GM12878 (cell line): ENCODE results near the gene UMAD1. TPM values are rescaled to one million over a fixed set of nuclear protein-coding genes. Genes with fewer than 3 reads are reported as not detected.
A peak's percentile ranks its signal among the peaks of the same experiment; 100 is the strongest.

Source experiments
- ATAC-seq: fragments of 200-7000 bp; cut with Tn5 transposase; 3 replicates; pipeline ENCODE4 v1.9.1; 2020; ENCODE audit warnings: mild to moderate bottlenecking, moderate library complexity
- BruUV-seq: library from RNA; stranded (reverse); fragments of 400-500 nt; replicated peaks from 2 replicates; lab custom pipeline; 2021; lab: Mats Ljungman, UMichigan
- CTCF ChIA-PET: fragments of 300-600 bp; sonication (Branson Sonifier 250); formaldehyde crosslinking; extraction: SDS; loops from one replicate; lab custom pipeline; 2021; ENCODE audit warnings: inconsistent platforms; lab: Yijun Ruan, JAX
- POLR2A ChIA-PET: fragments of 350-600 bp; formaldehyde crosslinking; extraction: SDS; loops from one replicate; lab custom pipeline; 2021; ENCODE audit warnings: inconsistent platforms; lab: Charles Lee
- RAD21 ChIA-PET: fragments of 300-600 bp; sonication (Branson Sonifier 250); formaldehyde crosslinking; loops from one replicate; lab custom pipeline; 2023; ENCODE audit warnings: antibody characterized with exemption; ENCODE audit not compliant: unreplicated experiment; lab: Charles Lee
- SMC1A ChIA-PET: fragments of 300-600 bp; sonication (Branson Sonifier 250); formaldehyde crosslinking; loops from one replicate; lab custom pipeline; 2023; ENCODE audit not compliant: unreplicated experiment, uncharacterized antibody; lab: Charles Lee
- DNase-seq: peaks from one replicate; pipeline ENCODE4 v3.0.0-alpha.2; 2011; ENCODE audit warnings: low read depth, low spot score
- FAIRE-seq: peaks from 3 replicates; lab custom pipeline; 2011; peaks lifted over from hg19 to GRCh38; lab: Jason Lieb, UNC
- H2AFZ ChIP-seq: 2 replicates; pipeline ENCODE4 v1.6.0; 2011; ENCODE audit warnings: low read depth, low read length, control low read depth; ENCODE audit not compliant: control insufficient read depth
- H3K27ac ChIP-seq: 2 replicates; pipeline ENCODE4 v1.5.1; 2011; ENCODE audit warnings: control low read depth; ENCODE audit not compliant: control insufficient read depth, insufficient read depth
- H3K27me3 ChIP-seq, 2 experiments: replicated peaks in 1 of 2; 2 replicates each; pipeline versions ENCODE4 v1.6.0 to v1.6.1; 2011; ENCODE audit warnings: low read length in 1 of 2; ENCODE audit not compliant: control insufficient read depth in 2 of 2, insufficient read depth in 2 of 2
- H3K36me3 ChIP-seq, 2 experiments: 2 replicates each; pipeline ENCODE4 v1.5.1; 2011; ENCODE audit warnings: low read length in 1 of 2; ENCODE audit not compliant: control insufficient read depth in 2 of 2, insufficient read depth in 2 of 2
- H3K4me1 ChIP-seq: 2 replicates; pipeline ENCODE4 v1.6.1; 2011; ENCODE audit warnings: mild to moderate bottlenecking, low read length, moderate library complexity, mixed read lengths; ENCODE audit not compliant: control insufficient read depth, insufficient read depth
- H3K4me2 ChIP-seq: 2 replicates; pipeline ENCODE4 v1.6.0; 2011; ENCODE audit warnings: control low read depth; ENCODE audit not compliant: control insufficient read depth, insufficient read depth
- H3K4me3 ChIP-seq: fragments of 200-600 bp; sonication (generic); 2 replicates; pipeline ENCODE4 v1.5.1; 2016
- H3K79me2 ChIP-seq: 2 replicates; pipeline ENCODE4 v1.6.0; 2011; ENCODE audit warnings: low read length; ENCODE audit not compliant: control insufficient read depth, insufficient read depth
- H3K9ac ChIP-seq: 2 replicates; pipeline ENCODE4 v1.8.0; 2011; ENCODE audit warnings: low read length, control low read depth, mixed read lengths; ENCODE audit not compliant: control insufficient read depth, insufficient read depth
- H3K9me3 ChIP-seq: replicated peaks from 3 replicates; pipeline ENCODE4 v1.5.1; 2011; ENCODE audit warnings: mild to moderate bottlenecking, low read length; ENCODE audit not compliant: control insufficient read depth, insufficient read depth
- H4K20me1 ChIP-seq: 2 replicates; pipeline ENCODE4 v1.6.0; 2011; ENCODE audit not compliant: control insufficient read depth, insufficient read depth
- EZH2 ChIP-seq: IDR thresholded peaks from 2 replicates; pipeline ENCODE4 v1.6.1; 2012; ENCODE audit warnings: low read depth, mild to moderate bottlenecking, control low read depth, inconsistent platforms, low read length, borderline replicate concordance; ENCODE audit not compliant: control insufficient read depth
- GABPA ChIP-seq: IDR thresholded peaks from 2 replicates; pipeline ENCODE4 v1.6.1; 2014; ENCODE audit warnings: antibody characterized with exemption, low read depth, mild to moderate bottlenecking, inconsistent platforms
- KLF5 ChIP-seq: fragments of 450-650 bp; IDR thresholded peaks from 2 replicates; pipeline ENCODE4 v1.6.1; 2014; ENCODE audit warnings: mild to moderate bottlenecking; ENCODE audit not compliant: partially characterized antibody
- NFIC ChIP-seq: IDR thresholded peaks from 2 replicates; pipeline ENCODE4 v1.6.1; 2012; ENCODE audit warnings: low read depth, mild to moderate bottlenecking, inconsistent platforms, low read length, moderate library complexity
- NKRF ChIP-seq: fragments of 450-650 bp; conservative IDR thresholded peaks from 2 replicates; pipeline ENCODE4 v1.6.1; 2017; ENCODE audit warnings: mild to moderate bottlenecking, moderate library complexity
- NR2C1 ChIP-seq: fragments of 450-650 bp; IDR thresholded peaks from 2 replicates; pipeline ENCODE4 v1.6.1; 2017; ENCODE audit warnings: antibody characterized with exemption, mild to moderate bottlenecking, moderate library complexity
- RUNX3 ChIP-seq: IDR thresholded peaks from 2 replicates; pipeline ENCODE4 v1.6.1; 2012; ENCODE audit warnings: low read length, inconsistent platforms
- SMAD1 ChIP-seq: fragments of 450-650 bp; IDR thresholded peaks from 2 replicates; pipeline ENCODE4 v1.6.1; 2018; ENCODE audit warnings: mild to moderate bottlenecking, low read depth; ENCODE audit not compliant: partially characterized antibody
- TARDBP ChIP-seq: IDR thresholded peaks from 2 replicates; pipeline ENCODE4 v1.6.1; 2016; ENCODE audit warnings: borderline replicate concordance
- YBX1 ChIP-seq: fragments of 450-650 bp; IDR thresholded peaks from 2 replicates; pipeline ENCODE4 v1.6.1; 2016; ENCODE audit warnings: antibody characterized with exemption
- ZBTB40 ChIP-seq: fragments of 450-650 bp; IDR thresholded peaks from 2 replicates; pipeline ENCODE4 v1.6.1; 2016; ENCODE audit warnings: mild to moderate bottlenecking, moderate library complexity, borderline replicate concordance
- ZZZ3 ChIP-seq: IDR thresholded peaks from 2 replicates; pipeline ENCODE4 v1.6.1; 2011; ENCODE audit warnings: low read depth; ENCODE audit not compliant: control insufficient read depth, insufficient read length
- WGBS: methylation state at CpG from one replicate; pipeline ENCODE4 v1.1.6; 2016; ENCODE audit warnings: low lambda C conversion rate; ENCODE audit not compliant: insufficient replicate concordance, insufficient coverage; ENCODE audit errors: missing lambda C conversion rate; 5-methylcytosine and 5-hydroxymethylcytosine counted together
- in situ Hi-C: fragments of 300-500 bp; cut with MboI; formaldehyde crosslinking; loops from 9 replicates; pipeline ENCODE4 v1.14.3; 2018; ENCODE audit warnings: mixed read lengths
- intact Hi-C: fragments of 100-400 bp; cut with micrococcal nuclease; formaldehyde crosslinking; loops from one replicate; pipeline ENCODE4 v1.14.2; 2022; ENCODE audit not compliant: unreplicated experiment
- polyA plus RNA-seq, 11 experiments: library from polyadenylated mRNA; depleted of rRNA in 4 of 11; unstranded in 6 of 11; stranded (reverse) in 5 of 11; fragments of >200 nt; fragmentation: Nextera tagmentation in 4 of 11; fragmentation: Illumina TruSeq in 1 of 11; extraction: Ambion mirVana in 4 of 11; extraction: Trizol in 1 of 11; gene quantifications; 1 replicate in 1 of 11; 2 replicates in 10 of 11; pipeline versions ENCODE4 v1.2.1 to v1.2.3, GENCODE V29; 2011 to 2016; ENCODE audit warnings: inconsistent platforms in 2 of 11, missing spikeins in 2 of 11, low read depth in 1 of 11
- total RNA-seq, 4 experiments: library from RNA; depleted of rRNA in 3 of 4; stranded (reverse); fragments of >200 nt in 3 of 4; fragmentation: Illumina TruSeq in 1 of 4; extraction: Trizol in 1 of 4; gene quantifications; 2 replicates each; pipeline versions ENCODE4 v1.2.1 to v1.2.3, GENCODE V29; 2013 to 2021

The UMAD1 gene
- total and polyA plus RNA-seq, 10 of the 15 experiments (the other 5 are each of a cell fraction or from before 2014, with no cell fraction given) = 6.0 to 28.6 (median 9.3) TPM

GRCh38 chr7:7630626-7631329 lies 9.8 kb upstream of the UMAD1 start (continued):
- TF ChIP-seq GABPA (no peak), RUNX3 (no peak), EZH2 (no peak), TARDBP (no peak), ZZZ3 (no peak), NKRF (no peak), YBX1 (no peak), SMAD1 (no peak)

- intact Hi-C loops = no loop called here
- H3K4me3 ChIP-seq = peak overlapping the region; percentile 93
- peaks cover 0 to 4% of the 10 kb centered on the region in 2 experiments; a peak in 2 of 4 replicates for H3K36me3 ChIP-seq
- WGBS = 31% methylated on average over 5 of the region's 5 CpGs
- ATAC-seq = no peak
- H3K9ac ChIP-seq = peak overlapping the region; percentile 77
- in situ Hi-C loops = no loop called here
- peak; percentile 73 for FAIRE-seq
- H3K9me3 ChIP-seq = no peaks in the 10 kb centered on the region
- no peaks in the 10 kb centered on the region for H3K4me1 ChIP-seq
- peaks cover 16% of the 10 kb centered on the region for H3K79me2 ChIP-seq
- DNase-seq = no peak
- no peaks in the 10 kb centered on the region for H4K20me1 ChIP-seq
- POLR2A ChIA-PET = interaction anchor here (0.6 to 2.4 kb wide), 6 partner anchors 67 to 666 kb away, joined by 3 to 15 read pairs (median 4); no protein-coding TSS in a partner anchor
- H2AFZ ChIP-seq = peak overlapping the region; percentile 85
- BruUV-seq = no TSS peak
- RAD21 ChIA-PET = interaction anchor here (0.9 to 3.0 kb wide), 7 partner anchors 42 to 657 kb away, joined by 3 to 22 read pairs (median 8); partner anchors contain the start of gene MIOS
- peak overlapping the region; percentile 77 for H3K27ac ChIP-seq
- no peaks in the 10 kb centered on the region for H3K27me3 ChIP-seq
- H3K4me2 ChIP-seq = peak overlapping the region; percentile 87
- CTCF ChIA-PET = interaction anchor here (0.7 to 2.2 kb wide), 7 partner anchors 29 to 216 kb away, joined by 3 to 14 read pairs (median 3); no protein-coding TSS in a partner anchor
- SMC1A ChIA-PET = interaction anchor here (1.1 to 4.2 kb wide), 6 partner anchors 15 to 305 kb away, joined by 4 to 30 read pairs (median 7); no protein-coding TSS in a partner anchor
- no peak for TF ChIP-seq RUNX3
- no peak for TF ChIP-seq NFIC
- TF ChIP-seq NR2C1 = no peak
- no peak for TF ChIP-seq KLF5
- TF ChIP-seq ZBTB40 = peak; percentile 13; the same call in 1 of the 2 replicates
- TF ChIP-seq NKRF = no peak
Measured at GRCh38 chr7:7639421-7639820, 1.1 kb upstream of the UMAD1 start.
